GM21447 (cell line): ENCODE data around the gene TP53I11.

Source experiments
- ATAC-seq: cut with Tn5 transposase; IDR thresholded peaks from one replicate; pipeline ENCODE4 v1.9.1; 2021; ENCODE audit not compliant: unreplicated experiment

TP53I11 gene, protein sequence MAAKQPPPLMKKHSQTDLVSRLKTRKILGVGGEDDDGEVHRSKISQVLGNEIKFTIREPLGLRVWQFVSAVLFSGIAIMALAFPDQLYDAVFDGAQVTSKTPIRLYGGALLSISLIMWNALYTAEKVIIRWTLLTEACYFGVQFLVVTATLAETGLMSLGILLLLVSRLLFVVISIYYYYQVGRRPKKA

DNA sequence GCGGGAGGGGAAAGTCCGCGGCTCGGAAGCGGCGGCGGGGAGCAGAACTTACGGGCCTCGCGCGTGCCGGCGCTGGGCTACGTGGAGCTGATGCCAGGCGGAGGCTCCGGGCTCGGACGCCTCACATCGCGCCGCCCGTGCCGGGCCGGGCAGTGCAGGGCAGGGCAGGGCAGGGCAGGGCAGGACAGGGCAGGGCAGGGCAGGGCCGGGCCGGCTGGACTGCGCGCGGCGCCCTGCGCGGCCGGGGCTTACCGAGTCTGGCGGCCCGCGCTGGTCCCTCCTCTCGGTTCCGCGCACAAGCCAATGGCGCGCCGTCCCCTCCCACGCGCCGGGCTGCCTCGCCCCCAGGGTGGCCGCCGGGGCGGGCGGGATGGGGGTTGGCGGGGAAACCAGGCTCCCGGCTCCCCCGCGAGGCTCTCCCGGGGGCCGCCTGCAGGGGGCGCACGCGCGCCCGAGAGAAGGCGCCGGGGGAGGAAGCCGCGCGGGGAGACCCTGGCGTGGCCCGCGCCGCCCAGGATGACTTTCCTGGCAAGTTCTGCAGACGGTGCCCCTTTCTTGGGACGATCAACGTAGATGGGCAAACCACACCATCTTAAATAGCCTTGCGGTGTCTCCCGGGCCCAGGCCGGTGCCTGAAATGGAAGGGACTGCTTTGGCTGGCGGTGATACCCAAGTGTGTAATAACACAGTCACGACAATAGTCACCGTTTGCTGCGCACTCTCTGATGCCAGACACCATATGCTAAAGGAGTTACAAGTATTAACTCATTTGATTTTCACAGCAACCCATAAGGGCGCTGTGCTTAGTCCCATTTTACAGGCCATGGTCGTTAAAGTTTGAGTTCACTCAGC lies at the start of gene TP53I11:
Gene TP53I11, minus strand, starts transcription at position 259 of the 852 bp plus-strand sequence. CDS start 12,548 bp downstream, outside the sequence.
- ATAC-seq: no peak

DNA sequence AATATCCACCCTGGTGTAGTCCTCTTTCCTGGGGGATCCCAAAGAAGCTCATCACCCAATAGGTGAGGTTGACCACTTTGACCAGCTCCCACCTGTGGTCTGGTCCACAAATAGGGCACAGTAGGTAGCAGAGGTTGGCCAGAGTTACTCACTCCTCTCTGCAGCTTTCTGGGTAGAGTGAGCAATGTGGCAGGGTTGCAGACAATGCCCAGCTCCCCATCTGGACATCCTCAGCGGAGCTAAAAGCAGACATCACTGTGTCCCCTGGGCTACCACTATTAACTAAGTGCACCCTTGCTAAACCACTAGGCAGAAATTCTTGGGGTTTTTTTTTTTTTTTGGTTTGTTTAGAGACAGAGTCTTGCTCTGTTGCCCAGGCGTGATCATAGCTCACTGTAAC lies 48.4 kb upstream of the TP53I11 start:
- no peak for ATAC-seq

DNA sequence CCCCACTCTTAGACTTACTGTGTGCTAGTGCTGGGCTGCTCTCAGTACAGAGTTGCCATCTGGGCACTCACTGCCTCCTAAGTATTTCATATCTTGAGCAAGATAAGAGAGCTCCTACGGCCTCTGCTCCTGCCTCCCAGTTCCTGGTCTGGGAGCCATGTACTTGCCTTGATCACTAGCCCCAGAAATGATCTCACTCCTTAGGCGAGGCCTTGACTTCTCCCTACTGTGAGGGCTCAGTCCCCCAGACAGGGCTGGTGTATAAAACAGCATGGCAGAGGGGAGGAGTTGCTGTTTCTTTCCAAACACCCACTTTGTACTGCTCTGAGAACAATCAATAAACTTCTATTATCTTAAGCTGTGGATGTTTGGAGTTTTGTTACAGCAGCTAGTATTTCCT lies 47.4 kb upstream of the TP53I11 start:
- ATAC-seq: no peak

DNA sequence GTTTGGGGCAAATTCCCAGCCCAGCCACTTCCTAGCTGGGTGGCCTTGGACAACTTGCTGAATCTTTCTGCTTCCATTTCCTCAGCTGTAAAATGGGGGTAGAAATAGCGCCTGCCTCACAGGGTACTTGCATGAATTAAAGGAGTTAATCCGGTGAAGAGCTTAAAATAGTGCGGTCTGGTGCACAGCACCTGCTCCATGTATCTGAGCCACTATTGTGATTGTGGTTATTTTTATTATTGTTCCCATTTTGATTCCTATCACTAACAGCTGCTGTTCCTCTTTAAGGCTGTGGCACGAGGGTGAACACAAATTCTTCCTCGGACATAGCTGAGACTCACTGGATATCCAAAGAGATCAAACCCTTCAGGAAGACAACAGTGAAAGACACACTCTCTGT lies 46.9 kb upstream of the TP53I11 start:
- ATAC-seq: no peak

DNA sequence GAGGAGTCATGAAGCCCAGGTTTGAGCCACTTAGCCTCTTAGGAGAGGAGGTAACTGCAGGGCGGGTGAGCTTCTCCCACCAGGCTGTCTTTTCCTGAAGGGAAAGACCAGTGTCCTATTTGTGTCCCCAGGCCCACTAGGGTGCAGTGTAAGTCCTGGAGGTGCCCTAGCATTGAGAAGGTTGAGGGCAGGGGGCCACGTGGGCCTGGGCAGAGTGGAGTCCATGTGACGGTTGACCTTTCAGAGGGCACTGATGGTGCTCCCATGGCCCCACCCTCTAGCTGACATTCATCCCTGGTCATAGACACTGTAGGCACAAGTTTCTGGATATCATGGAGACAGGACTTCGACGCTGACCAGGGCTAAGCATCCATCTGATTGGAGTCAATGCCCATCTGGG lies 44.1 kb upstream of the TP53I11 start:
- ATAC-seq: no peak

DNA sequence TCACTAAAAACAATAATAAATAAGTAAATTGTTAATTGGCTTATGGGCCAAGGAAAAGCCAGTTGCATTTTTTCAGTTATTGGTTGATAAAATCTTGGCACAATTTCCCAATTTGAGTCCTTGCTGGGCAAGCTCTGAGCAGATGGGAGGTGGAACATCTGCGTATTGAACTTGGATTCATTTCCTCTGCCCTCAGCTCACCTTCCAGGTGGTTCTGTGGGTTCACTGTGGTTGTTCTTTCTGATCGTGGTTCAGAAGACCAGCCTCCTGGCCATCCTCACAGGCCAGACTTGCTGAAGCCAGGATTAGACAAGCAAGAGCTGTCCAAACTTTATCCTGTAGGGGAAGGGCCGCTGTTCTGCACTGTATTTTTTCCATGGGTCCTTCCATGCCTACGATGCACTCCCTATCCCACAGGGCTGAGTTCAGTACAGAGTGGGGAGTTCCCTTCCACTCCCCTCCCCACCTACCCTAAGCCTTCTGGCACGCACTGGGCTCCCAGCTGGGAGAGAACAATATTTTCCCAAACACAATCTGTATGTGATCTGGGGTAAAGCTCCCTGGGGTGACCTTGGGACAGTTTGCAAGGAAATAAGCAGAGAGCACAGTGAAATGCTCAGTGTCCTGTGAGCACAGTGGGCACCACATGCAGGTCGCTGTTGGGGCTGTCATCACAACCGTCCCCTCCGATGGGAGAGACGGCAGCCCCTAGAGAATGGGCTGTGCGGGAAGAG lies 43.5 kb upstream of the TP53I11 start:
- no peak for ATAC-seq

DNA sequence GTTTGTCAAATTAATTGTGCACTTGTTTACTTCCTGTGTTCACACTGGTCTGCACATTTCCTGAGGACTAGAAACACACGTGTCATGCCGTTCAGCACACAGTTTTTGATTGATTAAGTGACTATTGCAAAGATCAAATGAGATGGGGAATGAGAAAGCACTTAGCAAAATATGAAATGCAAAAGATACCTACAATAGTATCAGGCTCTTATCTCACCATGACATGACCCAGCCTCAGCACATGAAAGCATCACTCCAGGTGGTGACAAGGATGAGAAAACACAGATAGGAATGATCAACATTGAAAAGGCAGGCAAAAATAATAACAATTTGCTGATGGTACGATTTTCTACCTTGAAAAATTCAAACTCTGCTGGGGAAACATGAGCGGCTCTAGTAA lies 42.1 kb upstream of the TP53I11 start:
- no peak for ATAC-seq

DNA sequence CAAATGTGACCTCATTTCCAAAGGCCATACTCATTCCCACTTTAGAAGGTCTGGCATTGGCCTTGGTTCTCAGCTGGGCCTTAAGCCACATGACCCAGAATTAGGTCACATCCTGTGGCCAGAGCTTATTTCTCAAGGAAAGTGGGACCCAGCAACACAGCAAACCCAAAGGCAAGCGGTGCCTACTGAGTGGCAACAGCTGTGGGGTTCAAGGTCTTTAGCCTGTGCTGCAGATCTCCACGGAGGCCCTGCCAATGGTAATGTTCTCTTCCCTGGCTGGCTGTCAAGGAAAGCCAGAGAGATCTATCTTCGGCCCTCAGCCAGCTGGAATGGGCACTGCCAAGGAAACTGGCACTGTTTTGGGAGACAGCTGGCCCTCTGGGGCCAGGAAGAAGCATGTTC lies 41.5 kb upstream of the TP53I11 start:
- no peak for ATAC-seq

DNA sequence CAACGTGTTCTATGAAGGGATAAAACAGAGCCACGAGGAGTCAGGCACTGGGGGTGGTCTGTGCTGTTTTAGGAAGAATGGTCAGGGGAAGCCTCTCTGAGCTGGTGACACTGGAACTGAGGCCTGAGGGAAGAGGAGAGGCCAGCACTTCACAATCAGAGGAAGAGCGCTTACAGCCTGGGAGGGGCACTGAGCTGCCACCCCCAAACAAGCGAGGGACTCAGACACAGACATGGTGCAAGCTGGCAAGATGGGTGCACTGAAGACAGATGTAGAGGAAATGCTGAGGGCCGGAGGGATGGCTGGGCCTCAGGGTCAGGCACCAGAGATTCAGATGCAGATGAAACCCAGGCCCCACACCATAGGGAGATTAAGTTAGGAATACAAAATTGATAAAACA lies 40.0 kb upstream of the TP53I11 start:
- no peak for ATAC-seq

DNA sequence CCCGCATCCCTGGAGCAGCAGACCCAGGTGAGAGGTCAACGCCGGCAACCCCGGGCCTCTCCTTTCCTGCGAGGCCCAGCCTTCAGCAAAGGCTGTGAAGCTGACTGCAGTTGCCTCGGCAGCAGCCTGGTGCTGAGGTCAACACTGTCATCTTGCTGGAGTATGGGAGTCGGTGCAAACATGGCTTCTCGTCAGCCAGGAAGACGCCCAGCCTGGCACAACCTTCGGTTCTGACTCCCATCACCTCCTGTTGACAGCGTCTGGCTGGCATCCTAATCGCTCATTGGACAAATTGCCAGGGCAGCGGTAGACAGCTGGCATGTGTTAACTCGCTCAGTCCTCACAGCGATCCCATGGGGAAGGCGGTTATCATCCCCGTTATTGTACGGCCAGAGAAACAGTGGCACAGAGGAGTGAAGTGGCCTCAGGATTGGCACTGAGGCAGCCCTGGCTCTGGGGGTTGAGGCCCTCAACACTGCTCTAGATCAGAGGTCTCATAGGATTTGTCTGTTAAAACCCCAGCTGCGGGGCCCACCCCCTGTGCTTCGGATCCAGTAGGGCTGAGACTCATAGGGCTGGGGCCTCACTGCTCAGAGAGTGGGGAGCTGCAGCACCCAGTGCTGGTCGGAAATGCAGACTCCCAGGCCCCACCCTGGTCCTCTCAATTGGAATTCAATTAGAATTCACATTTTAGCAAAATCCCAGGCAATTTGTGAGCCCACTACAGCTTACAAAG lies 39.3 kb upstream of the TP53I11 start:
- ATAC-seq: no peak

DNA sequence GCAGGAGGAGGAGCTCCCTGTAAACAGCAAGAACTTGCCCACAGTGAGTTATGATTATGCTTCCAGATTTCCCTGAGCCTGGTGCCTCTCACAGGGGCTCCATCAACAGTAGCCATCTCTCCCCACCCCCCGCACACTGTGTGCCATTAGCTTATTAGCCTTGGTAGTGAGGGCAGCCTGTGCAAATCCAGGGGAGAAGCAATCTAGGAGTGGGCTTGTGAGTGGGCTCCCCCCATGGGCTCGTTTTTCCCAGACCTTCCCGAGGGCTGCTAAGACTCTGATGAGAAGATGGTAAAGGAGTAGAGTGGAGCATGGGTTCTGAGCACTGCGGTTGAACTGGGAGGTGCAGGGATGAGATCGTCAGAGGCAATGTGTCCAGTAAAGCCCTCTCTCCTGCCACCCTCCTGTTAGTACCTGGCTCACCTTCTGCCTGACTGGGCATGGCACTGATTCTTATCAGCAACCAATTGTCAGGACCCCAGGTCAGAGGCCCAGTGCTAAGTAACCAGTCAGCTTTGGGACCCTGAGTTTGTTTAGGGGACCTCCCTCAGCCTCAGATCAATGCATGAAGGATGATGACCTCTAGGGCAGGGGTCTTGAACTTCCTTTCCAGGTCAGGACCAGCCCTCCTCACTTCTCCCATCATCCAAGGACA lies 38.4 kb upstream of the TP53I11 start:
- ATAC-seq: no peak

DNA sequence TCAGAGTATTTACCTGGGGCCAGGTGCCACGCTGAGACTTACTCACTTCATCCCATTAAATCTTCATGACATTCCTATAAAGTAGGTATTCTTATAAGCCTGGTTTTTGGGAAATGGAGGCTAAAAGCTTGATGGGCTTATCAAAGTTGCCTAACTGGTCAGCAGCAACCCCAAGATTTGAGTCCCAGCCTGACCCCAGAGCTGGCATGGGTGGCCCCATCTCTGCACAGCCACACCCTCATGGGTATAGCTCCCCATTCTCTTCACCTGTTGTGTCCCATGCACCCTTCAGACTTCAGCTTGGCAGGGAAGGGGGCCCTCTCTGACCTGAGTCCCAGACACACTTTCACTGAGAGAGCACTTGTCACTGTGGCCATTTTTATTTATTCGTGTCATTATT lies 37.4 kb upstream of the TP53I11 start:
- no peak for ATAC-seq

DNA sequence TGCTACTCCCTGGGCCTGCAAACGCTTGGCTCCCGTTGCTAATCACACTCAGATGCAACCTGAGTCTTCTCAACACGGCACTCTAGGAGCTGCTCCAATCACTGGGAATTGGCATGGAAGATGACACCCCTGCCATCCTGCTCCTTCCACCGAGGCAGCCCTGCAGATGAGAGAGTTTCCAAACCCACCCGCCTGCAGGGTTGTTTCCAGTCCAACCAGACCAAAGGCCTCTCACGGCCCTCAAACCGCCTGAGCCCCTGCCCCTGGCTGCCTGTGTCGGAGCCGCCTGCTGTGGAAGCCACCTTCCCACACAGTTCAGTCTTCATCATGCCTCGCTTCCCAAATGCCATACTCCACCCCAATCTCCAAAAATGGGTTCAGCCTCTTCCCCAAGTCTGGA lies 36.8 kb upstream of the TP53I11 start:
- ATAC-seq: no peak

DNA sequence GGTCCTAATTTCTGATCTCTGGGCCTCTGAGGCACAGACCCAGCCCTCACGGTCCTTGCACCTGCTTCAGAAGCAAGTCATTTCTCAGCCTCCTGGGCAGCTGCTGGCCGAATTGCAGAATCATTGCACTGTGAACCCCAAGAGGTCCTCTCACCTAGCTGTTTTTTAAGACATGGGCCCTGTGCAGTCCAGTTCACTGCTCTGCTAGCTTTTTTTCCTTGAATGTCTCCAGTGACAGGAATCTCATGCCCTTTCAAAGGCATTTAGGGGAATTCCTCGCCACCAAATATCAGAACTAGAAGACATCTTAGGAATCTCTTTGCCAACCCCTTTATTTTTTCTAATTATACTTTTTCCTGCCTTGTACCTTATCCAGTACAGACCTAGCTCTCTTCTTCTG lies 35.6 kb upstream of the TP53I11 start:
- no peak for ATAC-seq

DNA sequence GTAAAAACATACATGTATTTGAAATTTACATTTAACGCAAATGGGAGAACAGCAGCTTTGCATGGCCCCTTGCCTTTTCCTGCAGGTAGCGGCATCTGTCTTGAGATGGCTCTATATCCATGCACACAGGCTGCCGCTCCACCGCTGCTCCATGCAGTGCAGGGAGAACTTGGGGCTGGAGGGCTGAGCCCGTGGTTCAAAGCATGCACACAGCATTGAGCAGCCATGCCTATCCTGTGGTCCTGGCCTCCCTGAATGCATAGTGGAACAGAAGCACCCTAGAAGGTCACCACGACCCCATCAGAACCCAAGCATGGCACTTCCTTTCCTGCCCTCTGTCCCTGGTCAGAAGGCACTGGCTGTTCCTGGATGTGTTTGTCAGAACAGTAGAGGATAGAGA lies 35.0 kb upstream of the TP53I11 start:
- ATAC-seq: no peak

DNA sequence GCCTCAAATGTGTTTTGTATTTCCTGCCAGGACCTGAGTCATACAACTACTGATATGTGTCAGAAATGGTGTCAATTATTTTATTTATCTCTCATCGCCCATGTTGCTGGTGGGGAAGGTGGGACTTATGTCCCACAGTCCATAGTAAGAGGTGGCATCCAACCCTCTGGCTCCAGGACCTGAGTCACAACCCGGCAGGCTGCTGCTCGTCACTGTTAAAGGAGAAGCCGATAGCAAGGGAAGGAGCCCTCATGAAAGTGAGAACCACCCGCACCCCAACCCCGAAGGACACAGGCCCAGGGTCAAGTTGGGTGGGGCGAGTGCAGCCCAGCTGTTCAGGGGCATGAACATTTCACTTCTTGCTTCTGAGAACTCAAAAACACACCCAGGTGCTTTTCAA lies 33.1 kb upstream of the TP53I11 start:
- ATAC-seq: no peak

DNA sequence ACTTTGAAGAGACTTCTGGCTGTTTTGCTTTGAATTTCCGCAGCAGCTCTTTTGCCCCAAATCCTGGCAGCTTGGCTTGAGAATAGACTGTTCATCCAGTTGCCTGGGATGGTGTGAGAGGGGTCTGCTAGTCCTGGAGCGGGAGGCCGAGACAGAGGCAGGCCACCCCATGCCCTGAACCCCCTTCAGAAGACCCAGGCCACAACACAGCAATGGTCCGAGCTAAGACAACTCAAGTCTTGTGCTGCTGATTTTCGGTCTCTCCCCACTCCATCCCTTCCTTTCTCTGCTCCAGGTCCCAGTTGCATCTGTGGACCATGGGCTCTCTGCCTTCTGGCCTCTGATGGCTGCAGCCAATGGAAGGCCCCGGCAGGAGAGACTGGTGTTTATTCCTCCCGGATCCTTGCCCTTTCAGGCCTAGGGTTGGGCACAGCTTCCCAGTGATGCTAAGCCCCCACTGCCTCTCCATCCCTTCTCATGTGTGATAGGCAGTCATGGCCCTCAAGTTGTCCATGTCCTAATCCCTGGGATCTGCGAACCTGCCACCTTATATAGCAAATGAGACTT lies 31.9 kb upstream of the TP53I11 start:
- no peak for ATAC-seq

DNA sequence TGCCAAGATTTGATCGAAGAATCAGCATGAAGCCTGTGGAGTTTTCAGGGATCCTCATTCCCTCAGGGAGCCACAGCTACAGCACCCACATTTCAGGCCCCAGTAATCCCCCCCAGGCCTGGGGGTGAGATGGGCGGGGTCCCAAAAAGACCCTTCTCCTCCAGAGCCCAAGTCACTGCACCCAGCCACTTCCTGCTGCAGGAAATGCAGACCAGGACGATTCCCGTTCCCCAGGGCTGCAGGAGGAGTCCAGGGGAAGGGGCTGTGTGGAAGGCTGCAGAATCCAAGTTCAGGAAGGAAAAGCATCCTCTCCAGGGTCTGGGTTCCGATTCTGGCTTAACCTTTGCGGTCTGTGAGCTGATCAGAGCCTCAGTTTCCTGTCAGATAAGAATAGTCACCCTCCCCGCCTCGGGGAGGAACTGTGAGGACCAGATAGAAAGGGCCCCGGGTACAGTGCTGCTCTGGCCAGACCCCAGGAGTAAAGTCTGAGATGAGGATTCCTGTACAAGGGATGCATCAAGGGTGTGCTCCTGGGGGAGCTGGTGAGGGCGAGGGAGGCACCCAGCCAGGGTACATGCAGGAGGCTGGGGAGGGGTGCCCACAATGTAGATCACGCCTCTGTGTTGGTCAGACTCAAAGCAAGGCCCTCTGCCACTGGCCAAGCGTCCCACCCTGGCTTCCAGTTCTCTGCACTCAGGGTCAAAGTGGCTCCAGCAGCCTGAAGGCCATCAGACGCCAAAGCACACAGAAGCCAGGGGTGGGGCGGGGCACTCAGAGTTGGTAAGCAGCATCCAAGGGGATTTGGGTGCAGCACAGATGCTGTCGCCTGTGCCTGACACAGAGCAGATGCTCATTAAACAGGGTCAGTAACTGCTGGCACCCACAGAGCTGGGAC lies 30.1 kb upstream of the TP53I11 start:
- no peak for ATAC-seq
